Stimulated activated CD8-positive, alpha-beta memory T cell treated with anti-CD3 and anti-CD28 coated beads, Interleukin-7, amount 100 ng/mL, for 4 hours (primary cell): ENCODE measurements around the gene COG5.
A peak's percentile ranks its signal among the peaks of the same experiment; 100 is the strongest.
"Not testable (repeated sequence)": the region's sequence is repeated elsewhere in the genome, so short reads cannot be mapped to it uniquely, and the experiment has no call there.

Source experiments
- DNase-seq, 2 donors: peaks; one replicate each; pipeline ENCODE4 v3.0.0-alpha.2; 2020; ENCODE audit warnings: low read depth in 2 of 2

The COG5 gene

GRCh38 chr7:107579885-107580715 lies 16.4 kb upstream of the COG5 start, which contains the start of gene BCAP29:
TSS of gene BCAP29 (plus strand) at chr7:107580246. CDS start at chr7:107580773, 527 bp downstream.
- peak; percentile 16 to 69 for DNase-seq

DNA sequence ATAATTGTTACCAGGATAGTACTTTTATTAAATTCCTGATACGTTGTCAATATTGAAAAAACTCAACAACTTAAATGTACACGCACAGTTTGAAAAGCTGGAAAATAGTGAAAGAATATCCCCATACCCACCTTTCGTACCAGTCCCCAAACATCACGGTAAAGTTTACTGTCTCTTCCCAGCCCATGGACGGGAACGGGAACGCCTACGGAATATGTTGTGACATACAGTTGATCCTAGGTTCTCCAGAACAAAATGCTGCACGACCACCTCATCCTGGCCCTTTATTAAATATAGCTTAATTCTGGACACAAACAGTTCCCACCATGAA lies 15.8 kb upstream of the COG5 start:
- DNase-seq, result no peak

DNA sequence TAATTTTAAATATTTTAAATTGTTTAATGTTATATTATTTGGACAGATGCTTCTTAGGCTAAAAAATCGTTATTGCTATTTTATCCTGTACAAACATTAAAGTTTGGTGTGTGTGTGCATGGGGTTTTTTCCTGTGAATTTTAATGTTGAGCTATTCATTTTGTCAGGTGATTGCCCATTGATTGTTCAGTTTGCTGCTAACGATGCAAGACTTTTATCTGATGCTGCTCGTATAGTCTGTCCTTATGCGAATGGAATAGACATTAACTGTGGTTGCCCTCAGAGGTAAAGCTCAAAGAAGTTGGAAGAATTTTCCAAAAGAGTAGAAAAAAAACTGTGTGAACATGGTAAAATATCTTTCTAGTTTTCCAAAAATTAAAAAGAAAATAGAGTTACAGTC lies 9.8 kb upstream of the COG5 start:
- DNase-seq, result no peak

GRCh38 chr7:107570298-107570697 lies 6.6 kb upstream of the COG5 start:
- no peak for DNase-seq

GRCh38 chr7:107564553-107565298 lies 1.0 kb upstream of the COG5 start:
- DNase-seq, result no peak

GRCh38 chr7:107563081-107563774 lies 492 bp downstream of the COG5 start:
- DNase-seq, result no peak

- DNase-seq, result no peak
Observed at GRCh38 chr7:107560898-107561516, 2.7 kb downstream of the COG5 start.

DNA sequence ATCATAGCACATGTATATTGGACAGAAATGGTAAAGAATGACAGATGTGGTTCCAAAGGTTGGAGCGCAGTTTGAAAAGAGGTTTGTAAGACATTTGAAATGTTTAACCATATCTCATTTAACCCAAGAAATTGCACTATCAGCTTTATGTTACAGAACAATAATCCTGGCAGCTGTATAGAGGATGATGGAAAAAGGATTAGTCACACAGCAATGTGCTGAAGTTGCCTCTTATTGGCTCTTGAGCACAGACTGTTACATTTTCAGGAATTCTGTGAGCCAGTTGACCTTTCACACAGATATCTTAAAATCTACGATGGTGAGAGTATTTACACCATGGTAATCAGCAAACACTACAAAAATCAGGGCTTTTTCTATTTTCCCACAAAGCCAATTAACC lies 3.9 kb downstream of the COG5 start:
- no peak for DNase-seq

DNA sequence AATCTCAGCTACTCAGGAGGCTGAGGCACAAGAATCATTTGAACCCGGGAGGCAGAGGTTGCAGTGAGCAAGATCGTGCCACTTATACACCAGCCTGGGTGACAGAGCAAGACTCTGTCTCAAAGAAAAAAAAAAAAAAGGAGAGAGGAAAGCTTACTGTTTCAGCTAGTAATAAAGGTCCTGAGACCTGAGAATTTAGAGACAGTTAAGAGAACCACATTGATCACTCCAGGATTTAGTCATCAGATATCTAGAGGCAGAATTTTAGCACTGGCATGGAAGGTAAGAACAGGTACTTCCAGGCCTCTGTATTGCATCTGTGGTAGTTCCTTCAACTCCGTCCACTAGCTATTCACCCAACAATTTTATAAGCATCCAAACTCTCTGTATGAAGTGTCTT lies 7.8 kb downstream of the COG5 start:
- DNase-seq, result no peak

DNA sequence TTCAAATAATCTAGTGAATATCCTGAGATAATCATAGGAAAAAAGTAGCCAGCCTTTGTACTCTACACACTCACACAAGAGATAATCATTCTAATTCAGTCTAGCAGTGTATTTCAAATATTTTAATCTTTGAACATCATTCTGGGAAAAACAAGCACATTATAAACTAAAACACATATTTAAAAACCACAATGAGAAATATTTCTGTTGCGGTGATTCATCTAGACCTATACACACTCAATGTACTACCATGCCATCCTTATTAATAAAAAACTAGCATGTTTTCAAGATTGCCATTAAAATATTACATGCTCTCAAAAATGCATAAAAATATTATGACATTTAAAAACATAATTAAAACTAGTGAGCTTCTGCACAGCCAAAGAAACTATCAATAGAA lies 11.8 kb downstream of the COG5 start:
- no peak for DNase-seq

- no peak for DNase-seq
Observed at GRCh38 chr7:107544848-107545591, 18.7 kb downstream of the COG5 start.

DNA sequence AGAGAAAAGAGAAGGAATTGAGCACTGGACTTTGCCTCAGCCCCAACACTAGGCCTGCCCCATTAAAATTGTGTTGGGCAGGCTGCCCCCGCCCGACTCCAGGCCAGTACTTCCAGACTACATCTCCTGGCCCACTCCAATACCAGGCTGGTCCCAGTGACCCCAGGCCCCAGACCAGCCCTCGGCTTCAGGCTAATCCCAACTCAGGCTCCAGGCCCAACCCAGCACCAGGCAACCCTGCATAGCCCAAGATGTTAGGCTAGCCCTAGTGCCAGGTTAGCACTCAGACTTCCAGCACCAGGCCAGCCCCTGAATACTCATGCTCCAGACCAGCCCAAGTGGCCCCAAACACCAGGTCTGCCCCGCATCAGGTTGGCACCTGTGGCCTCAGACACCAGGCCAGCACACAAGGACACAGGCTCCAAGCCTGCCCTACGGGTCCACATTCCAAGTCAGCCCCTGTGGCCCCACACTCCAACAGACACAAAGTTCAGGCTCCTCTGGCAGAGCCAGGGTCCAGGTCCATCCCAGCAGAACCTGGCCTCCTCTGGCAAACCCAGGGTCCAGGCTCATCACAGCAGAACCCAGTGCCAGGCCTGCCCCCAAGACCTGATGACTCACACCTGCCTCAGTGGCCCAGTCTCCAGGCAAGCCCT lies 20.3 kb downstream of the COG5 start:
- DNase-seq, result no peak

DNA sequence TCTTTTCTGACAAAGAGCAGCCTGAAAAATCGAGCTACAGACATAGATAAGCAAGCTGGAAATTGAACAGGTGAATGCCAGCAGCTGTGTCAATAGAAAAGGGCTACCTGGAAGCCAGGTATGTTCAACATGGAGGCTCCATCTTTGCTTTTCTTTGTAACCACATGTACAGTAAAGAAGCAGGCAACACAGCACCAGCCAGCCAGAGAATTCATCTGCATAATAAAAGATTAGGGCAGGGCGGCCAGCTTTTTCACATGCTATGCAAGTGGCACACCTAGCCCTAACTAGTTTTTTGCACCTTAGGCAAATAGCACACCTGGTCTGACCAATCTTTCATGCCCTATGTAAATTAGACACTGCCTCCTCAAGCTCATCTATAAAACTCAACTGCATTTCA lies 25.7 kb downstream of the COG5 start:
- no peak for DNase-seq

DNA sequence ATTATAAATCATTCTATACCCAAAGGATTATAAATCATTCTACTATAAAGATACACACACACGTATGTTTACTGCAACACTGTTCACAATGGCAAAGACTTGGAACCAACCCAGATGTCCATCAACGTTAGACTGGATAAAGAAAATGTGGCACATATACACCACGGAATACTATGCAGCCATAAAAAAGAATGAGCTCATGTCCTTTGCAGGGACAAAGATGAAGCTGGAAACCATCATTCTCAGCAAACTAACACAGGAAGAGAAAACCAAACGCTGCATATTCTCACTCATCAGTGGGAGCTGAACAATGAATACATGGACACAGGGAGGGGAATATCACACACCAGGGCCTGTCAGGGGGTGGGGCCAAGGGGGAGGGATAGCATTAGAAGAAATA lies 26.5 kb downstream of the COG5 start:
- not testable (repeated sequence) for DNase-seq

GRCh38 chr7:107534139-107534538 lies 29.6 kb downstream of the COG5 start:
- DNase-seq, result no peak

GRCh38 chr7:107530751-107531150 lies 33.0 kb downstream of the COG5 start:
- no peak for DNase-seq

DNA sequence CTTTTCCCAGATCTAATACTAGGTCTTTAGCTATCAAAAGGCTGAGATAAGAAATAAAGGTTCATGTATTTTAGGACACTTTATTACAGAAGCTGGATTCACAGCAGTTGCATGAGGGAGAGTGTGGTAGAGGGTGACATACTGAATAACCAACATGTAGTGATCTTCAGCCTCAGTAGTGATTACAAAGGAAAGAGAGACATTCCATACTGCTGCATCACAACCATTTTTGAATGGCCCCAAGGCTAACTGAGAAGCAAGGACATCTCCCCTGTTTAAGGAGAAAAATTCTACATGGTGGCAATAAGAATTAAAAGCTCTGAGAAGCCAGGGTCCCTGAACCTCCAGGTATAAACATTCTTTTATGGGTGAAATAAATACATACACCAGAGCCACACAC lies 35.3 kb downstream of the COG5 start:
- DNase-seq, result no peak

DNA sequence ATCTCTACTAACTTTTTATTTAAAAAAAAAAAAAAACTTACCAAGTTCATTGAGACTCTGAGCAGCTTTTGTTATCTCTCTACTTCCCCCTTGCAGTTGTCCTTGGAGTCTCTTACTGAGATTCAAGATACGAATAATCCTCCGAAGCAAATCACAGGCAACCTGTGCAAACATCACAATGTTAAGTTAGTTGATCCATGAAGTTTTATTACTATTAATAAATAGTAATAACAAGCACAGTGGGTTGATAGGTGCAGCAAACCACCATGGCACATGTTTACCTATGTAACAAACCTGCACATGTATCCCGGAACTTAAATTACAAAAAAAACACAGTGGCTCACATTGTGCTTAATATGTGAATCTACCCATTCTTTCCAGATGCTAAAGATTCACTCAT lies 36.5 kb downstream of the COG5 start:
- no peak for DNase-seq

DNA sequence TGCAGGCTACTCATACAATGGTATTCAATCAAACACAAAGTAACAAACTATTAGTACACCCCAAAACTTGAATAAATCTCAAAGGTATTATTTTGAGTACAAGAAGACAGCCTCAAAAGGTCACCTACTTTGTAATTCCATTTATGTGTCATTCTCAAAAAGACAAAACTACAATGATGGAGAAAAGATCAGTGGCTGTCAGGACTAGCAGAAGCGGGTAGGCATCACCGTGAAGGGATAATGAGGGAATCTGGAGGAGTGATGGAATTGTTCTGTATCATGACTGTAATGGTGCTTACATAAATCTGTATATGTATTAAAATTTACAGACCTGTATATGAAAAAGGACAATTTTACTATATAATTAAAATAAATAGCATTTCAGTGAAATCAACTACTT lies 37.0 kb downstream of the COG5 start:
- no peak for DNase-seq

DNA sequence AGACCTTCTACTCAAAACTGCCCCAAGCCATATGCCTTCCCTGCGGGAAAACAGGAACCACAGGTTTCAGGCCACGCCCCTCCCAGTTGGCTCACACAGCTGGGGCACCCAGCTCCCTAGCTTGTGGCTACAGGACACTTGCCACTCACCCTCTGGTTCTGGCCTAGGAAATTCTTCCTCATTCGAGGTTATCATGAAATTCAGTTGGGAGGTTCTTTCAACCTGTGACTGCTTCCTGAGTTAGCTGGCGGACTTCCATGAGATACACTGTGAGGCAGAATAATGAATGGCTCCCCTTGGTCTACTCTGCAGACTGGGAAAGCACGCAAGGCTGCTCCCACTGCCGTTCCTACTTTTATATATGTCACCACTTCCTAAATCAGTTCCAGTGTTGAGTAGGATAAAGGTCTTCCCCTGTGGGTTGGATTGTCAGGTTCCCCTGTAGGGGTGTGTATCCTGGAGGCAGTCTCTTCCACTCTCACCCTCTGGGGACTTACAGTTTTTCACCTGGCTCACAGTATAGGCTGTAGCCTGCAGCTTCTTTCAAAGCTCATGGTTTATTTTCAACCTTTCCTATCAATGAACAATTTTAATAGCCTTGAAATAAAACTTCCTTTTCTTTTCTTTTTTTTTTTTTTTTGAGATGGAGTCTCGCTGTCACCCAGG lies 56.9 kb downstream of the COG5 start:
- DNase-seq, result no peak
